Adrenal gland (tissue), 12 donors: ENCODE data around the gene PRSS8. TPM values are rescaled to one million over a fixed set of nuclear protein-coding genes. Genes with fewer than 3 reads are reported as not detected.

ENCODE experiments used
- DNase-seq, 7 donors: peaks; one replicate each; pipeline ENCODE4 v3.0.0-alpha.2; 2019 to 2020
- H3K27ac ChIP-seq, 5 donors: fragments of 200-600 bp; sonication (generic) in 4 of 5; 1 replicate in 3 of 5; 2 replicates in 2 of 5; pipeline versions ENCODE4 v1.5.1 to v1.8.0; 2016 to 2020; ENCODE audit warnings: mild to moderate bottlenecking in 1 of 5
- H3K27me3 ChIP-seq: fragments of 200-600 bp; 2 replicates; pipeline ENCODE4 v1.8.0; 2021
- H3K36me3 ChIP-seq, 2 donors: fragments of 200-600 bp; replicated peaks in 1 of 2; 1 replicate in 1 of 2; 2 replicates in 1 of 2; pipeline versions ENCODE4 v1.5.1 to v1.8.0; 2018 to 2022
- H3K4me1 ChIP-seq, 2 donors: fragments of 200-600 bp; replicated peaks in 1 of 2; 1 replicate in 1 of 2; 2 replicates in 1 of 2; pipeline versions ENCODE4 v1.5.1 to v1.8.0; 2018 to 2021
- H3K4me3 ChIP-seq, 4 donors: fragments of 200-600 bp; sonication (generic) in 3 of 4; one replicate each; pipeline ENCODE4 v1.5.1; 2016 to 2018
- H3K9me3 ChIP-seq, 3 donors: fragments of 200-600 bp; sonication (generic) in 1 of 3; replicated peaks in 1 of 3; 1 replicate in 2 of 3; 2 replicates in 1 of 3; pipeline versions ENCODE4 v1.5.1 to v1.8.0; 2016 to 2021
- CTCF ChIP-seq, 6 experiments: fragments of 450-650 bp in 4 of 6; fragments of 200-600 bp in 2 of 6; sonication (generic) in 1 of 6; IDR thresholded peaks; 1 replicate in 5 of 6; 2 replicates in 1 of 6; pipeline versions ENCODE4 v1.5.1 to v1.8.0; 2016 to 2021; ENCODE audit warnings: antibody characterized with exemption in 6 of 6, mild to moderate bottlenecking in 2 of 6, moderate library complexity in 1 of 6
- POLR2A ChIP-seq, 2 donors: fragments of 450-650 bp; IDR thresholded peaks; one replicate each; pipeline ENCODE4 v1.6.1; 2017; ENCODE audit warnings: antibody characterized with exemption in 2 of 2, mild to moderate bottlenecking in 2 of 2, moderate library complexity in 1 of 2
- WGBS, 4 donors: extraction: QIAGEN DNeasy Blood & Tissue Kit in 2 of 4; methylation state at CpG; one replicate each; pipeline versions ENCODE4 v1.1.5 to v1.1.7; 2013 to 2017; 5-methylcytosine and 5-hydroxymethylcytosine counted together
- intact Hi-C, 2 donors: fragments of 100-400 bp; cut with DNase I; formaldehyde crosslinking; loops; one replicate each; pipeline versions ENCODE4 v1.14.1 to v1.15.0; 2022 to 2023
- polyA plus RNA-seq, 3 donors: library from polyadenylated mRNA; stranded (reverse); fragments of 200-250 nt in 2 of 3; fragments of 350-450 nt in 1 of 3; fragmentation: Illumina TruSeq in 1 of 3; extraction: RNeasy Lipid Tissue Mini Kit (QIAGEN cat#74804) in 1 of 3; gene quantifications; one replicate each; pipeline ENCODE4 v1.2.3, GENCODE V29; 2013 to 2014
- total RNA-seq, 9 donors: library from RNA; depleted of rRNA in 4 of 9; stranded (reverse); fragments of >200 nt in 4 of 9; fragments of 120-200 nt in 1 of 9; fragmentation: NEBNext Ultra II Directional in 1 of 9; extraction: Animal tissue kit (Norgen Biotek cat#: 25700) in 1 of 9; gene quantifications; one replicate each; pipeline versions ENCODE4 v1.1.0 to v1.2.4, GENCODE V29; 2013 to 2023
- donor health status: healthy with polysubstance abuse.
- donor health status: Bipolar disorder and iron deficiency.
- donor health status: DM: yes; HTN: yes; CAD: no.
- donor health status: DM: no; HTN: no; CAD: no.
- donor health status: DM: no; HTN: no; CAD: no.
- donor health status: DM: yes; HTN: yes; CAD: no.

The PRSS8 gene
- total and polyA plus RNA-seq, 12 donors = 0.16 to 1.8 (median 0.42) TPM; not detected in 5

GRCh38 chr16:31089199-31089598, 46.3 kb downstream of the PRSS8 start:
- WGBS, 4 donors = 92 to 100% (median 96%) methylated on average over 5 to 8 of the region's 8 CpGs
- intact Hi-C loops = loop anchor here in 1 of 2 donors (10.0 kb wide), 1 partner anchor 56 kb away; no protein-coding TSS in a partner anchor

DNA sequence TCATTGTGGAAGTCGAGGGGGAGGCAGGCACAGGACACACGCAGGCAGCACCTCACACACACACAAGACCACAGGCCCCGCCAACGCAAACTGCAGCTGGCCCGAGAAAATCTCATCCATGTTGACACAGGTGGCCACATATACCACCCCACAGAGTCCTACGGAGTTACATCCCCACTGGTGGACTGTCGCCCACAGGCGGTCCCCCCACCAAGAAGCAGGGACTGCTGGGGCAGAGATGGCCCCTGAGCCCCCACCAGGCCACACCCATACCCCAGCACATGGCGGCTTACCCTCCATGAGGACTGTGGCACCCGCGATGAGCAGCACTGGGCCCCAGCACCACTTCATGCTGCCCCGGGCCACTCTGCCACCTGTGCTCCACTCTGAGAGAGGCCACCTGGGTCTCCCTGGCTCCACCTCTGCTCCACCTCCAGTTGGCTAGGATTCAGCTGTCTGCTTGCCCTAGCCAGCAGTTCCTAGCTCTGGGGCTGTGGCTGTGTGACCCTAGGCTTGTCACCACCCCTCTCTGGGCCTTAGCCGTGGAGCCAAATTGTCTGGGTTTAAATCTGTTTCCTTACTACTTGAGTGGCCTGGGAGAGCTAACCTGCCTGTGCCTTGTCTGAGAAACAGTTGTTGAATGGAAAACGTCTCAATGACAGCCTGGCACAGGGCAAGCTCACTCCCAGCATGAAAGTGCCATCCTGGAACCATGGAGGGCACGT, 46.9 kb downstream of the PRSS8 start, which contains the start of gene PRSS53:
Gene PRSS53 (minus strand): TSS at position 485 of the 725 bp plus-strand sequence. CDS start 134 bp downstream, at position 351.
- Histone ChIP-seq H3K36me3 (peaks cover 0 to 14% of the 10 kb centered on the region in 2 donors), H3K4me1 (peaks cover under 1 to 8% of the 10 kb centered on the region in 2 donors), H3K27me3 (no peaks in the 10 kb centered on the region), H3K4me3 (no peak within 1 kb of the TSS), H3K9me3 (no peaks in the 10 kb centered on the region), H3K27ac (no peak within 1 kb of the TSS)
- intact Hi-C loops = loop anchor here in 1 of 2 donors (10.0 kb wide), 1 partner anchor 56 kb away; no protein-coding TSS in a partner anchor
- WGBS, 4 donors = 75 to 90% (median 84%) methylated on average over 8 to 15 of the region's 15 CpGs
- TF ChIP-seq CTCF (IDR thresholded peaks at IDR 0.05) (no peak), POLR2A (IDR thresholded peaks at IDR 0.05) (no peak)
- no peak for DNase-seq

More at GRCh38 chr16:31089199-31089598, 46.3 kb downstream of the PRSS8 start:
- Histone ChIP-seq H3K27ac (no peak overlapping the region), H3K9me3 (no peaks in the 10 kb centered on the region), H3K4me3 (no peak overlapping the region), H3K4me1 (peaks cover 6 to 10% of the 10 kb centered on the region in 2 donors), H3K27me3 (no peaks in the 10 kb centered on the region), H3K36me3 (peaks cover 0 to 14% of the 10 kb centered on the region in 2 donors)
- no peak for DNase-seq
- no peak for TF ChIP-seq CTCF (IDR thresholded peaks at IDR 0.05)

- Histone ChIP-seq H3K9me3 (no peaks in the 10 kb centered on the region), H3K4me1 (peaks cover 0 to 1% of the 10 kb centered on the region in 2 donors), H3K4me3 (no peak overlapping the region), H3K27ac (no peak overlapping the region), H3K27me3 (no peaks in the 10 kb centered on the region), H3K36me3 (peaks cover 0 to 14% of the 10 kb centered on the region in 2 donors)
- intact Hi-C loops = loop anchor here in 1 of 2 donors (10.0 kb wide), 1 partner anchor 57 kb away; no protein-coding TSS in a partner anchor
- TF ChIP-seq POLR2A (IDR thresholded peaks at IDR 0.05) = no peak
- WGBS, 4 donors = 72 to 92% (median 86%) methylated on average over 4 to 5 of the region's 5 CpGs
- no peak for DNase-seq
These were observed 47.6 kb downstream of the PRSS8 start for GRCh38 chr16:31087971-31088370.

DNA sequence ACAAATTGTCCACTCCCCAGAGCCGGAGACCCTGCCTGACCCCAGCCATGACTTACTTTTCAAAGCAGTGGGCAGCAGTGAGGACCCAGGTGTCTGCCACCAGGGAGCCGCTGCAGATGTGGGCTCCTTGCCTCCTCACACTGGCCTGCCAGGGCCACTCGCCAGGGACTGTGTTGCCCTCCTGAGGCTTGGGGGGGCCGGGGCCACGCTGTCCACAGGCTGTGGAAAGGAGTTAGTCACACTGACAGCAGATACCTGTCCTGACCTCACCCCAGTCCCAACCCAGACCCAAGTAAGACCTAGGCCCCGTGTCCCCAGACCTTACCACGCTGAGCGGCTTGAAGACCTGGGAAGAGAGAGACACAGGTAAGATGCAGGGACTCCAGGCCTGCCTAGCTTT, 48.0 kb downstream of the PRSS8 start:
- Histone ChIP-seq H3K4me1 (no peaks in the 10 kb centered on the region), H3K9me3 (no peaks in the 10 kb centered on the region), H3K27ac (no peak overlapping the region), H3K36me3 (peaks cover 0 to 14% of the 10 kb centered on the region in 2 donors), H3K27me3 (no peaks in the 10 kb centered on the region), H3K4me3 (no peak overlapping the region)
- no peak for DNase-seq
- 88 to 100% (median 92%) methylated on average over 2 to 8 of the region's 8 CpGs for WGBS, 4 donors
- TF ChIP-seq CTCF (IDR thresholded peaks at IDR 0.05) = no peak
- no peak for TF ChIP-seq POLR2A (IDR thresholded peaks at IDR 0.05)
- intact Hi-C loops = loop anchor here in 1 of 2 donors (10.0 kb wide), 1 partner anchor 57 kb away; no protein-coding TSS in a partner anchor
